GM21737 (cell line): ENCODE results near the gene SYCP2L.
"Not testable (repeated sequence)": the region's sequence is repeated elsewhere in the genome, so short reads cannot be mapped to it uniquely, and the experiment has no call there.

Experiments used
- ATAC-seq: cut with Tn5 transposase; IDR thresholded peaks from one replicate; pipeline ENCODE4 v1.9.1; 2021; ENCODE audit warnings: mild to moderate bottlenecking, moderate library complexity; ENCODE audit not compliant: unreplicated experiment

SYCP2L gene

GRCh38 chr6:10951675-10952282, 64.9 kb downstream of the SYCP2L start:
- ATAC-seq: no peak

- peak; percentile 67 for ATAC-seq
Measured at GRCh38 chr6:10954590-10955010, 67.7 kb downstream of the SYCP2L start.

GRCh38 chr6:10956776-10957175, 69.9 kb downstream of the SYCP2L start:
- ATAC-seq: no peak

GRCh38 chr6:10957414-10957886, 70.6 kb downstream of the SYCP2L start:
- no peak for ATAC-seq

GRCh38 chr6:10960171-10960570, 73.3 kb downstream of the SYCP2L start:
- ATAC-seq: no peak

GRCh38 chr6:10961837-10962236, 75.0 kb downstream of the SYCP2L start:
- ATAC-seq: no peak

- no peak for ATAC-seq
Measured at GRCh38 chr6:10962673-10963072, 75.8 kb downstream of the SYCP2L start.

GRCh38 chr6:10963113-10963512, 76.3 kb downstream of the SYCP2L start:
- ATAC-seq: no peak

- ATAC-seq: no peak
Measured at GRCh38 chr6:10964684-10965083, 77.8 kb downstream of the SYCP2L start.

GRCh38 chr6:10968776-10969175, 81.9 kb downstream of the SYCP2L start:
- no peak for ATAC-seq

- no peak for ATAC-seq
Measured at GRCh38 chr6:10970731-10971130, 83.9 kb downstream of the SYCP2L start.

GRCh38 chr6:10972196-10972595, 85.3 kb downstream of the SYCP2L start:
- no peak for ATAC-seq

- ATAC-seq: no peak
Measured at GRCh38 chr6:10976571-10976970, 89.7 kb downstream of the SYCP2L start.

GRCh38 chr6:10977231-10977968, 90.5 kb downstream of the SYCP2L start:
- ATAC-seq: no peak

GRCh38 chr6:10979603-10980002, 92.8 kb downstream of the SYCP2L start:
- no peak for ATAC-seq

GRCh38 chr6:10981409-10981808, 94.6 kb downstream of the SYCP2L start:
- no peak for ATAC-seq

- not testable (repeated sequence) for ATAC-seq
Measured at GRCh38 chr6:10984959-10985358, 98.1 kb downstream of the SYCP2L start.

GRCh38 chr6:10989587-10989986, 102.7 kb downstream of the SYCP2L start:
- no peak for ATAC-seq

GRCh38 chr6:10991115-10991514, 104.3 kb downstream of the SYCP2L start:
- ATAC-seq: no peak

GRCh38 chr6:10993896-10994295, 107.0 kb downstream of the SYCP2L start:
- no peak for ATAC-seq

- no peak for ATAC-seq
Measured at GRCh38 chr6:10995114-10995707, 108.4 kb downstream of the SYCP2L start.

GRCh38 chr6:10999994-11000393, 113.1 kb downstream of the SYCP2L start:
- ATAC-seq: no peak
